Stimulated activated CD8-positive, alpha-beta memory T cell treated with anti-CD3 and anti-CD28 coated beads, Interleukin-4, amount 100 ng/mL, for 4 hours (primary cell): ENCODE data around the gene SERPINA6.
"Not testable (repeated sequence)": the region's sequence is repeated elsewhere in the genome, so short reads cannot be mapped to it uniquely, and the experiment has no call there.

ENCODE experiments used
- DNase-seq, 2 donors: peaks; one replicate each; pipeline ENCODE4 v3.0.0-alpha.2; 2020; ENCODE audit warnings: low read depth in 2 of 2, low spot score in 1 of 2

SERPINA6 gene

DNA sequence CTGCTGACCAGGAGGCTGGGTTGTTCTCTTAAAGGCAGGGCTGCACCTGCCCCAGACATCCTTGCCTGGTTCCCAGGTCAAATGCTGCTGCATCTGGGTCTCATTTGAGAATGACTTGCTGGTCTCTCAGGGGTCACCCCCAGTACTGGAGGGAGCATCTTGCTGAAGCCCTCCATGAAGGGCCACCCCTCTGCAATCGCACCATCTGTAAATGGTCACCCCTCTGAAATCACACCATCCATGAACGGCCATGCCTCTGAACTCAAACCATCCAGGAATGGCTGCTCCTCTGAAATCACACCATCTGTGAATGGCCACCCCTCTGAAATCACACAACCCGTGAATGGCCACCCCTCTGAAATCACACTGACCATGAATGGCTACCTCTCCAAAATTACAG lies 7.3 kb upstream of the SERPINA6 start:
- DNase-seq: no peak

DNA sequence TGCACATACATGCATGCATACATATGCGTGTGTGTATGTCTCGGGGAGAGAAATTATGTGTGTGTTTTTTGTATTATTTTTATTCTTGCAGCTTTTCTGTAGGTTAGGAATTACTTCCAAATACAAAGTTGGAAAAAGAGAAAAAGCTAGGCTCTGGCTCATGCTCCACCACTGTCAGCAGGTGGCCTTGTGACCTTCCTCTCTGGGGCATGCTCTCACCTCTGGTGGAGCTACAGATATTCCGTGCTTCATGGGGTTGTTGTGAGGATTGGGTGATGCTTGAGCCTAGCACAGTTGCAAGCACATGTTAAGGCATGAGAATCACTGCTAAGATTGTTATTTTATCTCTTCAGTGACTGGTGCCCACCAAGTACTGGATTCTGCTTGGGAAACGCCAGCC lies 6.7 kb upstream of the SERPINA6 start:
- no peak for DNase-seq

DNA sequence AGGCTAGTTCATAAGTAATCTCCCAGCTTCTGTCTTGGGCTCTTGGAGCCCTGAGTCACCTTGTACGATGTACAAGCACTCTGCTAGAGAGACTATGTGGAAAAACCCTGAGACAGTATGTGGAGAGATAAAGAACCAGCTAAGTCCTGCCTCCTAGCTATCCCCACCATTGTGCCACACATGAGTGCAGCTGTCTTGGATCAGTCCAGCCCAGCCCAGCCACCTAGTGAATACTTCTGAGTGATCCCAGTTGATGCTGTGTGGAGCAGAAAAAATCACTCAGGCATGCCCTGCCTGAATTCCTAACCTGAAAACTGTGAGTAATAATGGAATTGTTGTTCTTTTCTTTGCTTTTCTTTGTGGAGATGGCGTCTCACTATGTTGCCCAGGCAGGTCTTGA lies 5.1 kb upstream of the SERPINA6 start:
- DNase-seq: no peak

DNA sequence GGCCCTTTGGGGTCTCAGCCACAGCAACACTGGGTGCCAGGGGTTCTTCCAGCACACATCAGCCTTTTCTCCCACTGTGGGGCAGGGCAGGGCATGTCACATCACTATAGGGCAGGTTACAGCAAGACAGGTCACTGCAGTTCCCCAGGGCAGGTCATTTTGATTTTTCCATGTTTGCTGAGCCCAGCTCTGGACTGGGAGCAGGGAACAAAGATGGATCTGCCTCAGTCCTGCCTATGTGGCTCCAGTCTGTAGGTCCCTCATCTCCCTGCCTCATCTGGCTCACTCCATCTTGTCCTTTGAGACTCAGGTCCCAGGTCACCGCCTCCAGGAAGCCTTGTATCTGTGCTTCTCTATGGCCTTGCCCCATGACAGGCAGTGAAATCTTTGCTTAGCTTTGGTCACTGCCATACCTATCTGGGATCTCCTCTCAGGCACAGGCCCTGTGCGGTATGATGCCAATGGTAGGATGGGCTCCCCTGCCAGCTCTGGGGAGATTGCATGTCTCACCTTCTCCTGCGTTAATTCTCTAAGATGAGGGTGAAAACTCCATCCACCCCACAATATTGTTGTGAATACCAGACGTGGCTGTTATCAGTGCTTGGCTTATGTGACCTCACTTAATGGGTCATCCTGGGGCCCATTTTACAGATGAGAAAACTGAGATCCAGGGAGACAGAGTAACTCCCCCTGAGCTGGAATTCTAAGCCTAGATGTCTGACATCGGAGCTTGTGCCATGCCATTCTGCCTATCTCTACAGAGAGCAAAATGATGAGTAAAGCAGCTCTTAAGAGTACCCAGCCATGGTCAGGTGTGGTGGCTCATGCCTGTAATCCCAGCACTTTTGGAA lies 1.5 kb downstream of the SERPINA6 start:
- DNase-seq: no peak

DNA sequence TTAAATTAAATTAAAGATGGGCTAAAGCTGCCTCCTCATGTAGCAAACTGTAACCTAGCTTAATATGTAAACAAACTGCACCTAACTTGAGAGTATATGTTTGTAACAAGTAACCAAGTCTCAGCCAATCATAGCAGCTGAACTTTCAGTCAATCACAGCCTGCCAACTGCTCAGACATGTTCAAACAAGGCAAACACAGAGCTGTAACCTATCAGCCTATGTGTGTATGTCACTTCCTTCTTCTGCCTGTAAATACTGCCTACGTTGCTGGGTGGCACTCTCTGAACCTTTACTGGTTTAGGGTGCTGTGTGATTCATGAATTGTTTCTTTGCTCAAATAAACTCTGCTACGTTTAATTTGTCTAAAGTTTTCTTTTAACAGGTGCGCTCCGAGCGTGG lies 2.9 kb downstream of the SERPINA6 start:
- no peak for DNase-seq

DNA sequence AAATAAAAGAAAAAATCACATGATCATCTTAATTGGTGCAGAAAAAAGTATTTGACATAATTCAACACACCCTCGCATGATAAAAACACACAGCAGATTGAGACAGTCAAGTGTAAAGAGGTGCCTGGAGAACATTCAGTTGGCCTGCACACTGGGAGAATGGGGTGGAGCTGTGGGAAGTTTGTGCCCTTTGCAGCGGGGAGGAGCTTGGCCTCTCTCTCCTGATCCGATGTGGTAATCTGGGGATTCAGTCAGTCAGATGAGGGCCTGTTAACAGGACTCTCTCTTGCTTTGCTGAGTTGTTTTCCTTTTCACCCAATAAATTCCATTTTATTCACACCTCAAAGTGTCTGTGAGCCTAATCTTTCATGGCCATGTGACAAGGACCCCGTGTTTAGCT lies 5.9 kb downstream of the SERPINA6 start:
- DNase-seq: no peak

DNA sequence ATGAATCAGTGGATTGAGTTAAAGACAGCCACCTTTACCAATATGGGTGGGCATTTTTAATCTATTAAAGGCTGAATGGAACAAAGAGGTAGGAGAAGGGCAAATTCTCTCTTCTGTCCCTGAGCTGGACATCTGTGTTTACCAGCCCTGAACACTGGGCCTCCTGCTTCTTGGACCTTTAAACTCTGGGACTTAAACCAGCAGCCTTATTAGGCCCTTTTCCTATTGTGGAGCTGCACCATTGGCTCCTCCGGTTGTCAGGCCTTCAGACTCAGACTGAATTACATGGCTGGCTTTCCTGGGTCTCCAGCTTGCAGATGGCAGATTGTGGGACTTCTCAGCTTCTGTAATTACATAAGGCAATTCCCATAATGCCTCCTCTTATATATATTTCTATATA lies 6.4 kb downstream of the SERPINA6 start:
- no peak for DNase-seq

DNA sequence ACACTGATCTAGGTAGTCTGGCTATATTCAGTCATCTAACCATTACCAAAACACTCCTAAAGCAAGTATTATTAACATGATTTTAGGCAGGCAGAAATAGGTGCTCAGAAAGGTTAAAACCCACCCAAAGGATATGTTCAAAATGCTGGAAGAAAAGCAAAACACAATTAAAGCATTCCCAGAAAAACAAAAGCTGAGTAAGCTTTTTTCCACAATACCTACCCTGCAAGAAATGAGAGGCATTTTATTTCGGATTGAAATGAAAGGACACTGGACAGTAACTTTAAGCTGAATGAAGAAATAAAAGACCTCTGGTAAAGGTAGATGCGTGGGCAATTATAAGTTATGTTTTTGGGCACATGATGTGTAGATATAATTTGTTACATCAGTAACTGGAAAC lies 8.2 kb downstream of the SERPINA6 start:
- no peak for DNase-seq

DNA sequence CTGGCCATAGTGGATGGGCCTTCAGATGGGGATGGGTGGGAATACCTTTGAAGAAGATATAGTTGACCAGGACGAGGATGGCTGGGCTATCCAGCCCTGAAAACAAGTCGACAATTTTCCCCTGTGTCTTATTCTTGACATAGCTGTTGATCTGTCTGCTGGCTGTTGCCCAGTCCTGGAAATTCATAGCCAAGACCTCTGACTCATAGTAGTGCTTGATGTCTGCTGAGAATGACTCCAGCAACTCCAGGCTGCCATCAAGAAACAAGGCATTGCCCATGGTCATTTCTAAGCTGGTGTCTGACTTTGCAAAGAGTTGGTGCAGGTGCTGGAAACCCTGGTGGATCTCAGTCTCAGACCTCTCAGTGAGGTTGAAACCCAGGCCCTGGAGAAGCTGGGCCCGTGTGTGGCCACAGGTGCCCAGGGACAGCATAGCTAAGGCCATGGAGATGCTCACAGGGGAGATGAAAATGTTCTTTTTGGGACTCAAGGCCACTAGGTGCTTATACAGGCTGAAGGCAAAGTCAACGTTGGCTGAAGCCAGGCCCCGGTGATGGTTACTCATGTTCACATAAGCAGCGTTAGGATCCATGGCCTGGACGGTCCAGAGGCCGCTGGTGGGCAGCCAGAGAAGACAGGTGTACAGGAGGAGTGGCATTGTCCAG lies 9.0 kb downstream of the SERPINA6 start:
- no peak for DNase-seq

DNA sequence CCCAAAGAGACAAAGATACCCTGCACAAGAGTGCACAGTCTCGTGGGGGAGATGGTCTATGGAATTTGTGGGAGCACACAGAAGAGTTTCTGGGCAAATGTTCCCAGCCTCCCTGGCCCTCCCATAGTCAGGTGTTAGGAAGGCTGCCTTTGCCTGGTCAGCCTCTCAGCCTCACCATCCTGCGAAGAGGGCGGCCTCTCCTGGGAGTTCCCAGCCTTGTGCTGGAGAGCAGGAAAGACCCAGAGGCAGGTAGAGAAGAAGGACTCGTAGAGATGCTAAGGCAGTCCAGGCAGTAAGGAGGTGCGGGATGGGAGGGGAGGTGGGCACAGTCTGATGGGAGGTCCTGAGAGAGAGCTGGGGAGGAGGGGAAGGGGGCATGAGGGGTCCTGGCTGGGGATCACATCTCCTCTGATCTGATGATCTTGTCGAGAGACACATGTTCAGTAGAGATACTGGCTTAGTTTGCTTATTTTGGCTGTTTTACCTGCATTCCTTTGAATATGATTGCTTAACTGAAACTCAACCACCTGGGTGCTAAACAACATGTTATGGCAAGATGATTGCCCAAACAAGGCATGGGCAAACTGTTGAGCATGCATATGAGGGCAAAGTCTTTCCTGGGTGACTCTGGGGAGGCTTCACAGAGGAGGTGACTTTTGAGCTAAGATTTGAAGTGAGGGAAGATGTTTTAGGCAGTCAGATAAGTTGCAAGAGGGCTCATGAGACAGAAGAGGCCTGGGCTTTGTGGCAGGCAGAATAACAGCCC lies 10.5 kb downstream of the SERPINA6 start:
- no peak for DNase-seq

DNA sequence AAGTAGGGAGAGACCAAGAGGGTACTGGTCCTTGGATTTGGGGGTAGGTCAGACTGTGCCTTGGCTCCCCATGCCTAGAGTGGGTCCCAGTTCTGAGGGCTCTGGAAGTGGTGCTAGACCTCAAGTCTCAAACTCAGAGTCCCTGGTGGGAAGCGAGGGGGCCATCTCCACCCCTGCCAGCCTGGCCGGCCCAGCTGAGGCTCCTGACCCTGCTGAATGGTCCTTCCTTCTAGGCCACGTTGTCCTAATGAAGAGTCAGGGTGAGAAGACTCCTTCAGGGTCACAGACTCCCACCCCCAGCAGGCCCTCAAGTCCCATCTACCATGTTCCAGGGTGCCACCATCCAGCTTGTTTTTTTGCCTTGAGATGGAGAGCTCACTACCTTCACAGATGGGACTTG lies 12.9 kb downstream of the SERPINA6 start:
- DNase-seq: no peak

DNA sequence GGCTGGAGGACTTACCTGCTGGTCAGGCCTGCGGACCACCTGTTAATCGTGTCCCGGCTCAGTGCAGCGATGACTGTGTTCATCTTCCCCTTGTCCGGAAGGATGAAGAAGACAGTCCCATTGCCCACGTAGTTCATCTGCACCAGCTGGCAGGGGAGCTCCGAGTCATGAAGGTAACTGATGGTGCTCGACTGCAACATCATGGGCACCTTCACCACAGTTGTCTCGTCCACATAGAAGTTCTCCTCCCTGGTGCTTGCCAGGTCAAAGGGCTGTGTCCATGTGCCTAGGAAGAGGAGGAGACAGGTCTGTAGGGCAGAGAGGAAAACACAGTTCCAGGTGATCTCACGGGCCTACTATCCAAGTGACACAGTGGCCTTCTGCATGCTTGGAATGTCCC lies 13.4 kb downstream of the SERPINA6 start:
- DNase-seq: no peak

DNA sequence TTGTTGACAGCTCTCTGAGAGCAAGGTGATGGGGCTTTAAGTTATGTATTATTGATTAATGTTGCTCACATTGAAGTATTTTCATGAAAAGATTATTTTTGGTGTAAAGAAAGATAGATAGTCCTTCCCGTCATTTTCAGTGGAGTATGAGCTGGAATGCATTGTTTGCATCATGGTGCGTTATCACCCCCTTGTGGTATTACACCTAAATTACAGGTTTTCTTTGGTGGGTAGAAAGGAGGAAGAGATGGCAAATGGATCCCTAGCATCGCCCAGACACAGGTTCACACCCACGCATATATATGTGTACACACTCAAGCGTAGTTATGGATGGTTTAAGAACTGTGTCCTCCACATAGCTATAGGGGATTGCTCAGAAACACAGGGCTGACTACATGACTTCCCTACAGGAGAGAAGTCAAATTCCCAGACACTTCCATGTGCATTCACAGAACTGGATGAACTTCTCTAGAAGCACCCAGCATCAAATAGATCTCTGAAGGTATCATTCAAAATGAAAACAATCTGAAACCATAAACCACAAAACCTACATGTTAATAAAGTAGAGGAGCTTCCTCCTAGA lies 15.6 kb downstream of the SERPINA6 start:
- no peak for DNase-seq

DNA sequence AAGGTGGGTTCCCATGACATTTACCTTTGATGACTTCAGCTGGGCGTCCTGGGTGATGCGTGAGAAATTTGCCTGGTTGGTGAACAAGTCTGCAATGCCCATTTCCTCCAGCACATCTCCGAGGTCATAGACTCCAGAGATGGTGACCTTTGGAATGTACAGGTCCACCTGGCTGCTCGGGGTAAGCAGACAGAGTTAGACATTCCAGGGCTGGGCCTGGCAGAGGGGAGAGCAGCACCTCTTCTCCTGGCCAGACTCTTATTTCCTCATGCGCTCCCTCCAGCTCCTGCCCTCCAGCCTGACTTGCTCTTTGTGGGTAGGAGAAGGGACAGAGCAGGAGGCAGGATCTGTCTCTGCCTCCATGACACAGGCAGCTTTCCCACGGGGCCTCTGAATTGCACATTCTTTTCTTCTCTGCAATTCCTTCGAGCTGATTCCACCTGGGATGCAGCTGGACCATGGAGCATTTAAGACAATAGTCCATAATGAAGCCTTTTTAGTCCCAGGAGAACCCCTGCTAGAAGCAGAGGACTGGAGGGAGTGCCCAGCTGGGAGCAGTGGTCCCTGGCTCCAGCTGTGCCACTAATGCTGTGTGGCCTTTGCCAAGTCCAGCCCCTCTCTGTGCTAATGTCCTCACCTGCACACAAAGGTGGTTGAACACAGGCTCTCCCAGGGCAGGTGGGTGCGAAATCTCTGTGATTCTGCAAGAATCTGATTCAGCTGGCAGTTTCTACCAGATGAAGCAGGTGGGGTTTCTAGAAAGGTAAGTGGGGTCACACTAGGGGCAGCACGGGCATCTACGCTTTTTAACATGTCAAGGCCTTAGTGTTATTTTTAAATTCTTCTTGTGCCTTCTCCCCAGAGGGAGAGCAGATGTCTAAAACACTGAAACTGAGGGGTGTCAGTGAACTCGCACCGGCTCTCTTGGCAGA lies 16.8 kb downstream of the SERPINA6 start:
- no peak for DNase-seq

DNA sequence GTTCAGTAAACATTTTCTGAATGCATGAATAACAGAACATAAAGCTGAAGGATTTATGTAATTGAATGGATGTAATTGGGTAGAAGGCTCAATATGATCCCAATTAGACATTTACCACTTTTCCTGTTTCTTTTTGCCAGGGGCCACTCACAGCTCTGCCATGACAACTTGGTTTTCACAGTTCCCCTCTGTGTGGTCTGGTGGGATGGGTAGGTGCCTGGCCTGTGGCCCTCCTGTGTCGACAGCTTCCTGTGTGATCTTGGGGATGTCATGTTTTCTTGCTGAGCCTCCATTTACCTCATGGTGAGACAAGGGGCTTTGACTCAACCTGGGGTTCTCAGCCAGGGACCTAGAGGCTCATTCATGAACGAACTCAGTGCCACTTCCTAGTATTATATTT lies 17.5 kb downstream of the SERPINA6 start:
- DNase-seq: no peak

DNA sequence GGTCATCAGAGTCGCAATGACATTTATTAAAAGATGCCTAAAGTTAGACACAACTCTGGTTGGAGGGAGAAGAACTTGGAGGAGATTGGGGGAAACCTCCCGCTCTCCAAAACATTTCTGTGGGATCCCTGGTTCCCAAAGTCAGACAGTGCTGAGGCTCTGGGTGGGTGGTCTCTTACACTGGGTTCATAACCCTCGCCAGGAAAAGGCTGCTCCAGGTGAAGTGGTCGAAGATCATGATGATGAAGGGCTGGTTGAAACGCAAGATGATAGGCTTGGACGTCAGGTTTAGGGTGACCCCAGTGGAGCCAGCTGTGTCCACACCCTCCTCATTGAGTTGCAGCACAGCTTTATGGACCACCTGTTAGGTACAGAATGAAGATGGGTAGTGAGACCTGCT lies 18.9 kb downstream of the SERPINA6 start:
- no peak for DNase-seq

DNA sequence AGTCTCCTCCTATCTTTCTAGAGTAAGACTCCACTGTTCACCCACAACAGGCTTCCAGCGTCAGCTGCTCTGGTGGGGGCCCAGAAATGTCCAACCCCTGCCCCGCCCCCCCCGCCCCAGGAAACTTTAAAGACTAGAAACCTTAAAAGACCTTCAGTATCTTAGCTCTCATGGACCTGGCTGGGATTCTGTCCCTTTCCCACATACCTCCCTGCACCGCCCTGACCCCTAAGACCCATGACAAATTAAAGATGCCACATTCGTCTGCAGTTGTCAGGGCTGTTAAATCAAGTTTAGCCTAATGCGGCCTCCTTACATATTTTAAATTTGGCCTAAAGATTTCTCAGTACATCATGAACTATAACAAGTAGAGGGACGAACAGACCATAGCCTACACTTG lies 20.0 kb downstream of the SERPINA6 start:
- no peak for DNase-seq

DNA sequence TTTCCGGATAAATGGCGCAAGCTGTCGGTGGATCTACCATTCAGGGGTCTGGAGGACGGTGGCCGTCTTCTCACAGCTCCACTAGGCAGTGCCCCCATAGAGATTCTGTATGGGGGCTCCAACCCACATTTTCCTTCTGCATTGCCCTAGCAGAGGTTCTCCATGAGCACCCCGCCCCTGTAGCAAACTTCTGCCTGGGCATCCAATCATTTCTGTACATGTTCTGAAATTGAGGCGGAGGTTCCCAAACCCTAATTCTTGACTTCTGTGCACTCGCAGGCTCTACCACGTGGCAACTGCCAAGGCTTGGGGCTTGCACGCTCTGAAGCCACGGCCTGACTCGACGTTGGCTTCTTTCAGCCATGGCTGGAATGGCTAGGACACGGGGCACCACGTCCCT lies 25.0 kb downstream of the SERPINA6 start:
- DNase-seq: no peak

DNA sequence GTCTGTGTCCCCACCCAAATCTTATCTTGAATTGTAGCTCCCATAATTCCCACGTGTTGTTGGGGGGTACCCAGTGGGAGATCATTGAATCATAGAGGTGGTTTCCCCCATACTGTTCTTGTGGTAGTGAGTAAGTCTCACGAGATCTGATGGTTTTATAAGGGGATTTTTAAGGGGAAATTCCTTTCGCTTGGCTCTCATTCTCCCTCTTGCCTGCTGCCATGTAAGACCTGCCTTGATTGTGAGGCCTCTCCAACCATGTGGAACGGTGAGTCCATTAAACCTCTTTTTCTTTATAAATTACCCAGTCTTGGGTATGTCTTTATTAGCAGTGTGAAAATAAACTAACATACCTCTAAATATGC lies 27.0 kb downstream of the SERPINA6 start:
- DNase-seq: not testable (repeated sequence)

DNA sequence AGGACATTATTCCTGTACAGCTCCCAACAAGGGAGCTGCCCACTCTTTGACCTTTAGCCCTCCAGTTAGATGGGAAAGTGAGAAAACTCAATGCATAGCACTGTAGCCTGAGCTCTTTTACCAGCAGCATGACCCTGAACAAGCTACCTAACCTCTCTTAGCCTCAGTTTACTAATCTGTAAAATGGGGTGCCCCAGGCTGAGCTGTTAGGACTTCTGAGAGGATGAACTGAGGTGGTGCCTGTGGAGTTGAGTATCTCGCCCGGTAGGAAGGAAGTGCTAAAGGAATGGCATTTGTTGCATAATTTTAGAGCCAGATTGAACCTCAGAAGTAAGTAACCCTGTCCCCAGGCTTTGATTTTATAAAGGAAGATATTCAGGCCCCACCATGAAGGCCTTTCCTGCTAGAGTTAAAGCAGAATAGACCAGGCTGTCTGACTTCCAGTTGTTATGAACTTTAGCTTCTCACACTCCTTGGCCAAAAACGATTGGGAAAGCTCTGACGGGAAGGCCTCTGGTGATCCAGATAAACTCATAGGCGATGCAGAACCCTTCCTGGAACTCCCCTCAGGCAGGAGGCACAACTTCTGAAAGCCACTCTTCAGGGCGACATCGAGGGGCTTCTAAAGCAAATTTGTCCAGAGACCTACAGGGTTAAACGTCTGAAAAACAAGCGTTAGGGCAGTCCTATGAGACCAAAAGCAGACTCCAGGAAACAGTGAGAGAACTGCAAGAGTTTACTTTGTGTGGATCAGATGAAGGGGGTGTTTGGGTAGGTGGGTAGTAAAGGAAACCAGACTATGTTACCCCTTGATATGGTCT lies 27.6 kb downstream of the SERPINA6 start:
- no peak for DNase-seq
